Sigmoid colon (tissue), 4 donors: ENCODE measurements around the gene GDF10.

Source experiments
- CTCF ChIP-seq, 4 experiments: fragments of 450-650 bp in 3 of 4; fragments of 200-600 bp in 1 of 4; IDR thresholded peaks; one replicate each; pipeline ENCODE4 v1.5.1; 2016 to 2019; ENCODE audit warnings: antibody characterized with exemption in 4 of 4, mild to moderate bottlenecking in 3 of 4, moderate library complexity in 2 of 4
- EP300 ChIP-seq, 4 donors: sonication (generic); formaldehyde crosslinking; IDR thresholded peaks; one replicate each; pipeline ENCODE4 v1.6.1; 2017; ENCODE audit warnings: antibody characterized with exemption in 4 of 4
- POLR2A ChIP-seq, 2 donors: fragments of 450-650 bp; IDR thresholded peaks; one replicate each; pipeline ENCODE4 v1.6.1; 2016; ENCODE audit warnings: antibody characterized with exemption in 2 of 2, mild to moderate bottlenecking in 2 of 2, moderate library complexity in 2 of 2
- POLR2AphosphoS5 ChIP-seq, 4 donors: sonication (generic); formaldehyde crosslinking; IDR thresholded peaks; one replicate each; pipeline ENCODE4 v1.6.1; 2017; ENCODE audit warnings: antibody characterized with exemption in 4 of 4

DNA sequence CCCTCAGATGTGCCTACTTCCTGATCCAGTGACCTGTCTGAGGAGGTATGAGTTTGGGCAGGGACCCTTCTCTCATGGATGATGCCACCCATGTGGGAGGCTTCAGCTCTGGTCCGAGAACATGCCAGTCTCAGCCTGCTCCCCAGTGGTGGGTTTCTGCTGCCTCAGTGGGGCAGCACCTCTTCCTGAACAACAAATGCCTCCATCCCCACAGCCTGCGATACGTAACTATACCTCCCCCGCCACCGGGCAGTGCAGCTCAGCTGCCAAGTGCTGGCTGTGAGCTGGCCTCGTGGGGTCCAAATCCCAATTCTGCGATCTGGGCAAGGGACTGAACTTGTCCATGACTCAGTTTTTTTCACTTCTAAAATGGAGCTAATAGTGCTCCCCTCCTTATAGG lies 3.1 kb downstream of the GDF10 start:
- TF ChIP-seq CTCF (IDR thresholded peaks at IDR 0.05) (no peak), POLR2A (IDR thresholded peaks at IDR 0.05) (no peak), EP300 (IDR thresholded peaks at IDR 0.05) (no peak), POLR2AphosphoS5 (IDR thresholded peaks at IDR 0.05) (no peak)
